C4-2B (cell line): ENCODE results near the gene MSL3B.

Source experiments
- CTCF ChIP-seq: fragments of 450-650 bp; conservative IDR thresholded peaks from 2 replicates; pipeline ENCODE4 v1.5.1; 2017; ENCODE audit warnings: mild to moderate bottlenecking
- ZFX ChIP-seq: fragments of 450-650 bp; IDR thresholded peaks from 2 replicates; pipeline ENCODE4 v1.6.1; 2017

GRCh38 chr2:233882353-233882752 is 14.2 kb upstream of the MSL3B start:
- TF ChIP-seq CTCF (no peak), ZFX (no peak)
